Omental fat pad (tissue), 4 donors: Measurements from ENCODE around the gene INO80C. TPM values are rescaled to one million over a fixed set of nuclear protein-coding genes. Genes with fewer than 3 reads are reported as not detected.
A peak's percentile ranks its signal among the peaks of the same experiment; 100 is the strongest.

Experiments
- ATAC-seq: fragments of 150-250 bp; one replicate; pipeline ENCODE4 v1.9.1; 2016; ENCODE audit warnings: mild to moderate bottlenecking, moderate library complexity; ENCODE audit not compliant: low FRiP score
- DNase-seq: peaks from one replicate; pipeline ENCODE4 v3.0.0-alpha.2; 2019; ENCODE audit warnings: low spot score
- CTCF ChIP-seq, 3 donors: fragments of 450-650 bp; IDR thresholded peaks; one replicate each; pipeline ENCODE4 v1.5.1; 2016 to 2017; ENCODE audit warnings: antibody characterized with exemption in 3 of 3, mild to moderate bottlenecking in 3 of 3, moderate library complexity in 2 of 3
- total RNA-seq, 4 donors: library from RNA; depleted of rRNA; stranded (reverse); fragments of >200 nt; gene quantifications; one replicate each; pipeline ENCODE4 v1.1.0, GENCODE V29; 2016

Gene INO80C, protein sequence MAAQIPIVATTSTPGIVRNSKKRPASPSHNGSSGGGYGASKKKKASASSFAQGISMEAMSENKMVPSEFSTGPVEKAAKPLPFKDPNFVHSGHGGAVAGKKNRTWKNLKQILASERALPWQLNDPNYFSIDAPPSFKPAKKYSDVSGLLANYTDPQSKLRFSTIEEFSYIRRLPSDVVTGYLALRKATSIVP
- total RNA-seq: 10 to 100 TPM in 2 of 4 donors, 1 to 10 TPM in 2; 6.3 to 20.7 (median 9.6) TPM

GRCh38 chr18:35497370-35498197 lies at the start of gene INO80C:
Gene INO80C (minus strand): TSS chr18:35497960. CDS start chr18:35497874, 86 bp downstream.
- TF ChIP-seq CTCF (IDR thresholded peaks at IDR 0.05): no peak
- ATAC-seq: peak; percentile 96
- DNase-seq: peak; percentile 72

DNA sequence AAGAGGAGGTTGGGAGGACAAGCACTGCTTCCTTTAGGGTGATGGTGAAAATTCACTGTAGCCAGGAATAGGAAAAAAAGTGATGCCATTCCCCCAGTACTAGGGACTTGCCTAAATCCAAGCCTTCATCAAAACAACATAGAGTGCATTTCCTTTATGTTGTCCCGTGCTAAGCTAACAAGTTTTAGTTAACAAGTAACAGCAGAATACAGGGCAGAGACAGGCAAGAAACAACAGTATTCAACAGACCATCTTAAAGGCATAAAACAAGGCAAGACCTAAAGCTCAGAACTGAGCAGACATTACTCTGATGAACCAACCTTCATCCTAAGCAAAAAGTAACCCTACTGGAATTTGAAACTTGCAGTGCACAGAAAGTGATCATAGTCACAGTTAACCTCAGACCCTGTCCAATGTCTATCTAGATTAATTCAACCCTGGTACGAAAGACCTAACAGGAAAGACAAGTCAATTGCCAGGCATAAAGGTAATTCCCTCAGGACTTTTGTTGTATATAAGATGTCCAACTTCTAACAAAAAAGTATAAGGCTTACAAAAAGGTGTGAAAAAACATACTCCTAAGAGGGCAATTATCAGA lies 49.3 kb upstream of the INO80C start:
- DNase-seq: no peak
- no peak for ATAC-seq
- TF ChIP-seq CTCF (IDR thresholded peaks at IDR 0.05): no peak

- no peak for ATAC-seq
- no peak for DNase-seq
- no peak for TF ChIP-seq CTCF (IDR thresholded peaks at IDR 0.05)
Observed at GRCh38 chr18:35542356-35542755, 44.6 kb upstream of the INO80C start.

DNA sequence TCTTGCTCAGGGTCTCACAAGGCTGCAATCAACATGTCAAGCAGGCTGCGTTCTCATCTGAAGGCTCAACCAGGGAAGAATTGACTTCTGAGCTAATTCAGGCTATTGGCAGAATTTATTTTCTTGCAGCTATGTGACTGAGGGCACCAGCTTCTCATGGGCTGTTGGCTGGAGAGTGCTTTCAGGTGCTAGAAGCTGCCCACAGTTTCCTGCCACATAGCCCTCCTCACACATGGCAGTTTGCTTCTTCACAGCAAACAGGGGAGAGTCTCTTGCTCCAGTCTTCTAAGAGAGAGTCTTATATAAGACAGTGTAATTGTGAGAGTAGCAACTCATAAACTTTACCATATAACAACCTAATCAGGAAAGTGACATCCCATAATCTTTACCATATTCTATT lies 37.5 kb upstream of the INO80C start:
- no peak for ATAC-seq
- no peak for DNase-seq
- TF ChIP-seq CTCF (IDR thresholded peaks at IDR 0.05): no peak

- no peak for DNase-seq
- ATAC-seq: no peak
- no peak for TF ChIP-seq CTCF (IDR thresholded peaks at IDR 0.05)
Observed at GRCh38 chr18:35533916-35534405, 36.2 kb upstream of the INO80C start.

DNA sequence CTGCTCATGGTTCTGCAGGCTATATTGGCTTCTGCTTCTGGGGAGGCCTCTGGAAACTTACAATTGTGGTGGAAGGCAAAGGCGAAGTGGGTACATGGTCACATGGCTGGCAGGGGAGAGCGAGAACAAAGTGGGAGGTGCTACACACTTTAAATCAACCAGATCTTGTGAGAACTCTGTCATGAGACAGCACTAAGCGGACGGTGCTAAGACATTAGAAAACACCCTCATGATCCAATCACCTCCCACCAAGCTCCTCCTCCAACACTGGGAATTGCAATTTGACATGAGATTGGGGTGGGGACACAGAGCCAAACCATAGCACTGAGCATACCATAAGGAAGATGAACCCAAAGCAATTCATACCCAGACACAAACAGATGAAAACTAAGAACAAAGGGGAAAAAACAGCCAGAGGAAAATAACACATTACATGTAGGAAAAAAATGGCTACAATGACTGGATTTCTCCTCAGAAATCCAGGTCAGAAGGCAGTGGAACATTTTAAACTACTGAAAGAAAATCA lies 31.1 kb upstream of the INO80C start:
- ATAC-seq (no peak), DNase-seq (no peak)
- TF ChIP-seq CTCF (IDR thresholded peaks at IDR 0.05): no peak
